CD4-positive, alpha-beta T cell (primary cell): ENCODE results near the gene MAT2A. TPM values are rescaled to one million over a fixed set of nuclear protein-coding genes. Genes with fewer than 3 reads are reported as not detected.

Experiments
- ATAC-seq: fragments of 200-7000 bp; cut with Tn5 transposase; one replicate; pipeline ENCODE4 v1.10.0; 2022; ENCODE audit warnings: mild to moderate bottlenecking; ENCODE audit not compliant: poor library complexity
- CTCF ChIA-PET: fragments of 350-600 bp; sonication (Branson Sonifier 250); formaldehyde crosslinking; loops from one replicate; lab custom pipeline; 2021; ENCODE audit warnings: antibody characterized with exemption, inconsistent platforms; lab: Charles Lee
- POLR2A ChIA-PET: fragments of 350-600 bp; sonication (Branson Sonifier 250); formaldehyde crosslinking; loops from one replicate; lab custom pipeline; 2021; ENCODE audit warnings: antibody characterized with exemption, inconsistent platforms; lab: Charles Lee
- DNase-seq, 14 experiments: peaks; one replicate each; pipeline ENCODE4 v3.0.0-alpha.2; 2013 to 2020; ENCODE audit warnings: mixed read lengths in 2 of 14
- H3K27ac ChIP-seq, 2 donors: one replicate each; pipeline versions ENCODE4 v1.5.1 to v1.7.0; 2013; ENCODE audit warnings: low read length in 2 of 2, low read depth in 1 of 2, mild to moderate bottlenecking in 1 of 2
- H3K27me3 ChIP-seq, 2 experiments: 1 replicate in 1 of 2; 2 replicates in 1 of 2; pipeline versions ENCODE4 v1.6.1 to v1.7.0; 2013; ENCODE audit warnings: low read length in 2 of 2, control low read depth in 1 of 2, mild to moderate bottlenecking in 1 of 2, moderate library complexity in 1 of 2; ENCODE audit not compliant: insufficient read depth in 2 of 2, control insufficient read depth in 1 of 2
- H3K36me3 ChIP-seq: one replicate; pipeline ENCODE4 v1.6.1; 2013; ENCODE audit warnings: low read length, control low read depth; ENCODE audit not compliant: insufficient read depth
- H3K4me1 ChIP-seq: one replicate; pipeline ENCODE4 v1.6.1; 2013; ENCODE audit warnings: low read length, control low read depth; ENCODE audit not compliant: insufficient read depth
- H3K4me3 ChIP-seq: one replicate; pipeline ENCODE4 v1.5.1; 2013; ENCODE audit warnings: mild to moderate bottlenecking, low read length, moderate library complexity
- H3K9me3 ChIP-seq, 2 experiments: 1 replicate in 1 of 2; 2 replicates in 1 of 2; pipeline versions ENCODE4 v1.6.1 to v1.7.0; 2013; ENCODE audit warnings: low read length in 2 of 2, mild to moderate bottlenecking in 2 of 2, control low read depth in 1 of 2, moderate library complexity in 1 of 2; ENCODE audit not compliant: control insufficient read depth in 1 of 2, insufficient read depth in 1 of 2
- H3K27ac Mint-ChIP-seq: one replicate; pipeline ENCODE4 v1.8.0; 2020; ENCODE audit warnings: mixed read lengths
- H3K27me3 Mint-ChIP-seq: one replicate; pipeline ENCODE4 v1.8.0; 2021; ENCODE audit warnings: mixed read lengths
- H3K36me3 Mint-ChIP-seq: one replicate; pipeline ENCODE4 v1.8.0; 2021; ENCODE audit warnings: low read depth, mixed read lengths
- H3K4me1 Mint-ChIP-seq: one replicate; pipeline ENCODE4 v1.8.0; 2021; ENCODE audit warnings: low read depth, mixed read lengths
- H3K4me3 Mint-ChIP-seq: one replicate; pipeline ENCODE4 v1.8.0; 2020; ENCODE audit warnings: mild to moderate bottlenecking, mixed read lengths
- H3K9me3 Mint-ChIP-seq: one replicate; pipeline ENCODE4 v1.8.0; 2020; ENCODE audit warnings: mixed read lengths
- intact Hi-C, 2 experiments: fragments of 100-400 bp; cut with DNase I in 1 of 2; cut with micrococcal nuclease in 1 of 2; formaldehyde crosslinking; loops; one replicate each; pipeline versions ENCODE4 v1.15.1 to v1.9.0; 2023 to 2025; cut with DNase I, micrococcal nuclease
- total RNA-seq, 174 experiments: library from RNA in 2 of 174; stranded (reverse) in 2 of 174; gene quantifications; one replicate each; pipeline ENCODE4 v1.2.3 and lab custom pipeline; 2021 to 2026
- TF ChIP-seq, protein P1 (sequence below): fragments of 200-600 bp; IDR thresholded peaks from one replicate; pipeline ENCODE4 v1.8.0; 2022; ENCODE audit warnings: antibody characterized with exemption, mild to moderate bottlenecking

The MAT2A gene
- total RNA-seq, 2 experiments from 2014 or later, result 121 to 122 TPM

GRCh38 chr2:85503168-85503850, 35.7 kb upstream of the MAT2A start:
- Histone ChIP-seq H3K36me3 (no peaks in the 10 kb centered on the region), H3K27ac (no peak overlapping the region), H3K27me3 (no peaks in the 10 kb centered on the region), H3K4me1 (no peaks in the 10 kb centered on the region), H3K9me3 (no peaks in the 10 kb centered on the region), H3K4me3 (no peak overlapping the region)
- no peak overlapping the region for H3K4me3 Mint-ChIP-seq
- DNase-seq (no peak), ATAC-seq (no peak)
- no peaks in the 10 kb centered on the region for H3K9me3 Mint-ChIP-seq
- intact Hi-C loops, result loop anchor here in 1 of 2 experiments (10.0 kb wide), 1 partner anchor 49 kb away; no protein-coding TSS in a partner anchor
- H3K27me3 Mint-ChIP-seq, result no peaks in the 10 kb centered on the region
- TF ChIP-seq, protein P1, sequence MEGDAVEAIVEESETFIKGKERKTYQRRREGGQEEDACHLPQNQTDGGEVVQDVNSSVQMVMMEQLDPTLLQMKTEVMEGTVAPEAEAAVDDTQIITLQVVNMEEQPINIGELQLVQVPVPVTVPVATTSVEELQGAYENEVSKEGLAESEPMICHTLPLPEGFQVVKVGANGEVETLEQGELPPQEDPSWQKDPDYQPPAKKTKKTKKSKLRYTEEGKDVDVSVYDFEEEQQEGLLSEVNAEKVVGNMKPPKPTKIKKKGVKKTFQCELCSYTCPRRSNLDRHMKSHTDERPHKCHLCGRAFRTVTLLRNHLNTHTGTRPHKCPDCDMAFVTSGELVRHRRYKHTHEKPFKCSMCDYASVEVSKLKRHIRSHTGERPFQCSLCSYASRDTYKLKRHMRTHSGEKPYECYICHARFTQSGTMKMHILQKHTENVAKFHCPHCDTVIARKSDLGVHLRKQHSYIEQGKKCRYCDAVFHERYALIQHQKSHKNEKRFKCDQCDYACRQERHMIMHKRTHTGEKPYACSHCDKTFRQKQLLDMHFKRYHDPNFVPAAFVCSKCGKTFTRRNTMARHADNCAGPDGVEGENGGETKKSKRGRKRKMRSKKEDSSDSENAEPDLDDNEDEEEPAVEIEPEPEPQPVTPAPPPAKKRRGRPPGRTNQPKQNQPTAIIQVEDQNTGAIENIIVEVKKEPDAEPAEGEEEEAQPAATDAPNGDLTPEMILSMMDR, result no peak
- H3K36me3 Mint-ChIP-seq, result no peaks in the 10 kb centered on the region
- ChIA-PET CTCF (no interaction called here), POLR2A (no interaction called here)
- H3K27ac Mint-ChIP-seq, result no peak overlapping the region
- H3K4me1 Mint-ChIP-seq, result no peaks in the 10 kb centered on the region

DNA sequence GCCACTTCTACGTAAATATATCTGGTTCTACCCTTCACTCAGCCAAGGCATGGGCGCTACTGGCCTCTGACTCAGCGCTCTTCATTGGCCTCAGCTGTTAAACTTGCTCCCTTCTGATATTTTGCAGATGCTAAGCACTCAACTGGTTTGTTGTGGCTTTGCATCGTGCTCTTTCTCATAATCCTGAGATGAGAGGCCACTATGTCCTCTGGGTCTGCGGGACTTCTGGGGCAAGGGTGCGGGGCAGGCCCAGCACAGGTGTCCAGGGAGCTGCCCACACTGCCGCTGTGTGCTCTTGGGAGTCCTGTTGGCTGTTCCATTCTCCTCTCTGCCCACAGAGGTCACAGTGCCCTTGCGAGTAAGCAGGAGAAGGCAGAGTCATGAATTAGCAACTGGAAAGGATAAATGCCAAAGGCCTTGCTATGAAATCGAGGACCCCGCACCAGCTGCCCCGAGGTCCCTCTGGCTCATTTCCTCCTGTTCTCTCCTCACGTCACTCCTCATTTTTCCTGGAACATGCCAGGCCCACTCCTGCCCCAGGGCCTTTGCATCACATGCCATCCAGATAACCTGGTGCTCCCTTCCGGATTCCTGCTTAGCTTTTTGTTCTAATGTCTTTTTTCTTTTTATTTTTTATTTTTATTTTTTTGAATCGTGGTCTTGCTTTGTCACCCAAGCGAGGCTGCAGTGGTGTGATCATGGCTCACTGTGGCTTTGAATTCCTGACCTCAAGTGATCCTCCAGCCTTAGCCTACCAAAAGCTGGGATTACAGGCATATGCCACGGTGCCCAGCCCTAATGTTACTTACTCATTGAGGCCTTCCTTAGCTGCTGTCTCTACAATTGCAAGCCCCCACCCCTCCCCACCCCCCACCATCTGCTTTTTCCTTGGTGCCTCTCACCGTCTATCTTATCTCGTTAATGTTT, 34.9 kb upstream of the MAT2A start:
- Mint-ChIP-seq H3K4me3 (no peak overlapping the region), H3K36me3 (no peaks in the 10 kb centered on the region), H3K27ac (no peak overlapping the region), H3K9me3 (no peaks in the 10 kb centered on the region), H3K4me1 (no peaks in the 10 kb centered on the region), H3K27me3 (no peaks in the 10 kb centered on the region)
- DNase-seq, result no peak
- intact Hi-C loops, result loop anchor here in 1 of 2 experiments (10.0 kb wide), 1 partner anchor 49 kb away; no protein-coding TSS in a partner anchor
- Histone ChIP-seq H3K4me1 (no peaks in the 10 kb centered on the region), H3K27me3 (no peaks in the 10 kb centered on the region), H3K9me3 (no peaks in the 10 kb centered on the region), H3K4me3 (no peak overlapping the region), H3K27ac (no peak overlapping the region), H3K36me3 (no peaks in the 10 kb centered on the region)
- no peak for ATAC-seq
- CTCF ChIA-PET, result no interaction called here
- POLR2A ChIA-PET, result no interaction called here
- TF ChIP-seq, protein P1, result no peak

- intact Hi-C loops, result loop anchor here in 1 of 2 experiments (10.0 kb wide), 1 partner anchor 50 kb away; no protein-coding TSS in a partner anchor
- no peaks in the 10 kb centered on the region for H3K36me3 ChIP-seq
These were observed 34.1 kb upstream of the MAT2A start for GRCh38 chr2:85504778-85505261.

More at GRCh38 chr2:85504778-85505261, 34.1 kb upstream of the MAT2A start:
- Mint-ChIP-seq H3K4me1 (no peaks in the 10 kb centered on the region), H3K4me3 (no peak overlapping the region), H3K27ac (no peak overlapping the region), H3K9me3 (no peaks in the 10 kb centered on the region), H3K36me3 (no peaks in the 10 kb centered on the region), H3K27me3 (no peaks in the 10 kb centered on the region)
- Histone ChIP-seq H3K27me3 (no peaks in the 10 kb centered on the region), H3K4me1 (no peaks in the 10 kb centered on the region), H3K27ac (no peak overlapping the region), H3K4me3 (no peak overlapping the region), H3K9me3 (no peaks in the 10 kb centered on the region)
- peak in 1 of 14 experiments; percentile 30 for DNase-seq
- ChIA-PET POLR2A (no interaction called here), CTCF (no interaction called here)
- TF ChIP-seq, protein P1, result no peak
- ATAC-seq, result no peak
